ENCODE data around the gene USH2A.

Gene USH2A

GRCh38 chr1:215603319-215603718 lies 819.9 kb downstream of the USH2A start:
- peaks cover 12% of the 10 kb centered on the region for H3K36me3 ChIP-seq
- TF ChIP-seq CTCF (IDR thresholded peaks at IDR 0.05; ENCODE audit: low read depth, low read length): no peak
- no peak for DNase-seq
- no peaks in the 10 kb centered on the region for H3K27me3 ChIP-seq (ENCODE audit: insufficient read depth, low read depth, severe bottlenecking)
- H3K9me3 ChIP-seq (ENCODE audit: severe bottlenecking): no peaks in the 10 kb centered on the region
- no peak overlapping the region for H3K27ac ChIP-seq
- H3K4me3 ChIP-seq (ENCODE audit: low read depth, low read length): no peak overlapping the region

GRCh38 chr1:215601276-215601675 lies 822.0 kb downstream of the USH2A start:
- H3K27me3 ChIP-seq (ENCODE audit: insufficient read depth, low read depth, severe bottlenecking): no peaks in the 10 kb centered on the region
- H3K9me3 ChIP-seq (ENCODE audit: severe bottlenecking): no peaks in the 10 kb centered on the region
- no peak for DNase-seq
- peaks cover 9% of the 10 kb centered on the region; the same call in 1 of the 2 replicates for H3K36me3 ChIP-seq
- TF ChIP-seq CTCF (IDR thresholded peaks at IDR 0.05; ENCODE audit: low read depth, low read length): no peak
- H3K27ac ChIP-seq: no peak overlapping the region
- H3K4me3 ChIP-seq (ENCODE audit: low read depth, low read length): no peak overlapping the region

GRCh38 chr1:215600867-215601266 lies 822.4 kb downstream of the USH2A start:
- Histone ChIP-seq H3K9me3 (ENCODE audit: severe bottlenecking) (no peaks in the 10 kb centered on the region), H3K36me3 (peaks cover 9% of the 10 kb centered on the region; the same call in 1 of the 2 replicates), H3K27me3 (ENCODE audit: insufficient read depth, low read depth, severe bottlenecking) (no peaks in the 10 kb centered on the region), H3K27ac (no peak overlapping the region), H3K4me3 (ENCODE audit: low read depth, low read length) (no peak overlapping the region)
- no peak for TF ChIP-seq CTCF (IDR thresholded peaks at IDR 0.05; ENCODE audit: low read depth, low read length)
- DNase-seq: no peak

- TF ChIP-seq CTCF (IDR thresholded peaks at IDR 0.05; ENCODE audit: low read depth, low read length): no peak
- H3K36me3 ChIP-seq: peaks cover 9% of the 10 kb centered on the region; the same call in 1 of the 2 replicates
- H3K9me3 ChIP-seq (ENCODE audit: severe bottlenecking): no peaks in the 10 kb centered on the region
- H3K4me3 ChIP-seq (ENCODE audit: low read depth, low read length): no peak overlapping the region
- no peak for DNase-seq
- no peak overlapping the region for H3K27ac ChIP-seq
- no peaks in the 10 kb centered on the region for H3K27me3 ChIP-seq (ENCODE audit: insufficient read depth, low read depth, severe bottlenecking)
Observed at GRCh38 chr1:215600258-215600792, 822.9 kb downstream of the USH2A start.

- H3K27me3 ChIP-seq (ENCODE audit: insufficient read depth, low read depth, severe bottlenecking): no peaks in the 10 kb centered on the region
- peaks cover 9% of the 10 kb centered on the region; the same call in 1 of the 2 replicates for H3K36me3 ChIP-seq
- no peaks in the 10 kb centered on the region for H3K9me3 ChIP-seq (ENCODE audit: severe bottlenecking)
- H3K4me3 ChIP-seq (ENCODE audit: low read depth, low read length): no peak overlapping the region
- DNase-seq: no peak
- H3K27ac ChIP-seq: no peak overlapping the region
- TF ChIP-seq CTCF (IDR thresholded peaks at IDR 0.05; ENCODE audit: low read depth, low read length): no peak
Observed at GRCh38 chr1:215599418-215600074, 823.7 kb downstream of the USH2A start.

Measured in WERI-Rb-1 (cell line).